A549 (cell line): Measurements from ENCODE around the gene GABBR2. TPM values are rescaled to one million over a fixed set of nuclear protein-coding genes. Genes with fewer than 3 reads are reported as not detected.

Experiments
- ATAC-seq, 2 experiments: fragments of 200-7000 bp in 1 of 2; fragments of >200 bp in 1 of 2; cut with Nextera tagmentation in 1 of 2; cut with Tn5 transposase in 1 of 2; 3 replicates each; pipeline versions ENCODE4 v1.8.0 to v1.9.1; 2018 to 2020; ENCODE audit warnings: mild to moderate bottlenecking in 1 of 2, moderate library complexity in 1 of 2
- CTCF ChIA-PET: fragments of 300-600 bp; sonication (Branson Sonifier 250); formaldehyde crosslinking; extraction: SDS; loops from one replicate; lab custom pipeline; 2021; ENCODE audit warnings: antibody characterized with exemption, inconsistent platforms; lab: Yijun Ruan, JAX
- POLR2A ChIA-PET: fragments of 350-600 bp; formaldehyde crosslinking; extraction: SDS; loops from one replicate; lab custom pipeline; 2021; ENCODE audit warnings: antibody characterized with exemption, inconsistent platforms; lab: Yijun Ruan, JAX
- DNase-seq, 2 experiments: peaks; one replicate each; pipeline versions ENCODE4 v3.0.0 to v3.0.0-alpha.2; 2011 to 2016; ENCODE audit warnings: low read depth in 1 of 2, low spot score in 1 of 2
- FAIRE-seq: peaks from 2 replicates; lab custom pipeline; 2011; peaks lifted over from hg19 to GRCh38; lab: Jason Lieb, UNC
- H3K27ac ChIP-seq, 2 experiments: fragments of >200 bp; sonication (Bioruptor Twin); formaldehyde crosslinking; 3 replicates each; pipeline ENCODE4 v1.5.1; 2016 to 2017
- H3K4me1 ChIP-seq: fragments of >200 bp; sonication (Bioruptor Twin); formaldehyde crosslinking; 3 replicates; pipeline ENCODE4 v1.6.1; 2016
- H3K4me2 ChIP-seq: fragments of >200 bp; sonication (Bioruptor Twin); formaldehyde crosslinking; 3 replicates; pipeline ENCODE4 v1.6.1; 2016
- H3K4me3 ChIP-seq: fragments of >200 bp; sonication (Bioruptor Twin); formaldehyde crosslinking; 3 replicates; pipeline ENCODE4 v1.5.1; 2016
- H3K9me3 ChIP-seq: fragments of >200 bp; sonication (Bioruptor Twin); formaldehyde crosslinking; 3 replicates; pipeline ENCODE4 v1.6.1; 2016
- ATOH8 ChIP-seq: fragments of 250-450 bp; sonication (Bioruptor Pico); IDR thresholded peaks from 2 replicates; pipeline ENCODE4 v1.5.0; 2020; ENCODE audit warnings: low read depth, mild to moderate bottlenecking, moderate library complexity
- BCL3 ChIP-seq: fragments of >200 bp; sonication (Bioruptor Twin); formaldehyde crosslinking; IDR thresholded peaks from 3 replicates; pipeline ENCODE4 v1.6.1; 2016
- CBX8 ChIP-seq: fragments of 200-600 bp; sonication (generic); IDR thresholded peaks from 2 replicates; pipeline ENCODE4 v1.6.1; 2016
- CEBPB ChIP-seq, 2 experiments: fragments of >200 bp in 1 of 2; sonication (Bioruptor Twin) in 1 of 2; formaldehyde crosslinking in 1 of 2; IDR thresholded peaks; 2 replicates each; pipeline ENCODE4 v1.6.1; 2012 to 2016
- CHD2 ChIP-seq: fragments of 150-350 bp; IDR thresholded peaks from 2 replicates; pipeline ENCODE4 v1.6.1; 2014; ENCODE audit warnings: low read length; ENCODE audit not compliant: partially characterized antibody
- CHD4 ChIP-seq: fragments of 200-600 bp; sonication (generic); IDR thresholded peaks from 2 replicates; pipeline ENCODE4 v1.6.1; 2016; ENCODE audit warnings: antibody characterized with exemption, mild to moderate bottlenecking, borderline replicate concordance
- CTCF ChIP-seq: fragments of >200 bp; sonication (Bioruptor Twin); formaldehyde crosslinking; IDR thresholded peaks from 3 replicates; pipeline ENCODE4 v1.5.1; 2016
- EHF ChIP-seq: fragments of 250-450 bp; sonication (Bioruptor Pico); IDR thresholded peaks from 2 replicates; pipeline ENCODE4 v1.5.0; 2020; ENCODE audit warnings: mild to moderate bottlenecking
- EHMT2 ChIP-seq: fragments of 200-600 bp; sonication (generic); IDR thresholded peaks from 2 replicates; pipeline ENCODE4 v1.6.1; 2016; ENCODE audit warnings: antibody characterized with exemption, low read depth, mild to moderate bottlenecking, moderate library complexity
- ELK1 ChIP-seq: fragments of 150-350 bp; IDR thresholded peaks from 2 replicates; pipeline ENCODE4 v1.6.1; 2014; ENCODE audit warnings: low read depth, mild to moderate bottlenecking, low read length
- ESRRA ChIP-seq: fragments of 150-350 bp; IDR thresholded peaks from 2 replicates; pipeline ENCODE4 v1.6.1; 2014; ENCODE audit warnings: mild to moderate bottlenecking, low read length, borderline replicate concordance
- HMGXB4 ChIP-seq: fragments of 250-450 bp; sonication (Bioruptor Pico); IDR thresholded peaks from 2 replicates; pipeline ENCODE4 v1.5.0; 2021; ENCODE audit warnings: mild to moderate bottlenecking, moderate library complexity, borderline replicate concordance
- HOXA7 ChIP-seq: fragments of 250-450 bp; sonication (Bioruptor Pico); IDR thresholded peaks from 2 replicates; pipeline ENCODE4 v1.5.0; 2020; ENCODE audit warnings: mild to moderate bottlenecking, moderate library complexity
- HOXB13 ChIP-seq: fragments of 250-450 bp; sonication (Bioruptor Pico); IDR thresholded peaks from 2 replicates; pipeline ENCODE4 v1.5.0; 2020; ENCODE audit warnings: low read depth, mild to moderate bottlenecking, moderate library complexity
- HOXB5 ChIP-seq: fragments of 250-450 bp; sonication (Bioruptor Pico); IDR thresholded peaks from 2 replicates; pipeline ENCODE4 v1.5.0; 2020; ENCODE audit warnings: mild to moderate bottlenecking, moderate library complexity
- JUN ChIP-seq, 2 experiments: fragments of >200 bp; sonication (Bioruptor Twin); formaldehyde crosslinking; IDR thresholded peaks; 2 replicates in 1 of 2; 3 replicates in 1 of 2; pipeline ENCODE4 v1.6.1; 2016 to 2017
- MAZ ChIP-seq: fragments of 150-350 bp; IDR thresholded peaks from 2 replicates; pipeline ENCODE4 v1.6.1; 2014; ENCODE audit warnings: antibody characterized with exemption, low read depth, low read length, borderline replicate concordance
- NR3C1 ChIP-seq: fragments of >200 bp; sonication (Bioruptor Twin); formaldehyde crosslinking; IDR thresholded peaks from 3 replicates; pipeline ENCODE4 v1.6.1; 2017
- POLR2A ChIP-seq: IDR thresholded peaks from 2 replicates; pipeline ENCODE4 v1.6.1; 2012; ENCODE audit warnings: mild to moderate bottlenecking, low read length
- POLR2AphosphoS2 ChIP-seq: conservative IDR thresholded peaks from 2 replicates; pipeline ENCODE4 v1.6.1; 2012; ENCODE audit warnings: low read length, improper control_type of control experiment, inconsistent platforms
- RAD21 ChIP-seq, 2 experiments: fragments of >200 bp in 1 of 2; sonication (Bioruptor Twin) in 1 of 2; formaldehyde crosslinking in 1 of 2; IDR thresholded peaks in 1 of 2; conservative IDR thresholded peaks in 1 of 2; 2 replicates in 1 of 2; 3 replicates in 1 of 2; pipeline ENCODE4 v1.6.1; 2012 to 2018; ENCODE audit warnings: inconsistent platforms in 1 of 2
- RARB ChIP-seq: fragments of 250-450 bp; sonication (Bioruptor Pico); IDR thresholded peaks from 2 replicates; pipeline ENCODE4 v1.8.0; 2021; ENCODE audit warnings: mild to moderate bottlenecking, moderate library complexity
- RFX5 ChIP-seq: fragments of 450-650 bp; IDR thresholded peaks from 2 replicates; pipeline ENCODE4 v1.7.1; 2014; ENCODE audit warnings: antibody characterized with exemption, mild to moderate bottlenecking, moderate library complexity
- RNF2 ChIP-seq: fragments of 200-600 bp; sonication (generic); IDR thresholded peaks from 2 replicates; pipeline ENCODE4 v1.6.1; 2016; ENCODE audit warnings: low read depth, mild to moderate bottlenecking, antibody characterized with exemption, moderate library complexity, borderline replicate concordance
- ZC3H11A ChIP-seq: fragments of 450-650 bp; IDR thresholded peaks from 2 replicates; pipeline ENCODE4 v1.6.1; 2014; ENCODE audit warnings: antibody characterized with exemption, mild to moderate bottlenecking
- ZNF302 ChIP-seq: fragments of 250-450 bp; sonication (Bioruptor Pico); IDR thresholded peaks from 2 replicates; pipeline ENCODE4 v1.9.0; 2021; ENCODE audit warnings: inconsistent platforms, mild to moderate bottlenecking, moderate library complexity
- ZSCAN20 ChIP-seq: fragments of 250-450 bp; sonication (Bioruptor Pico); IDR thresholded peaks from 2 replicates; pipeline ENCODE4 v1.8.0; 2022; ENCODE audit warnings: mild to moderate bottlenecking, moderate library complexity
- WGBS: methylation state at CpG from one replicate; pipeline ENCODE4 v1.1.6; 2017; ENCODE audit errors: missing lambda C conversion rate; 5-methylcytosine and 5-hydroxymethylcytosine counted together
- polyA plus RNA-seq, 4 experiments: library from polyadenylated mRNA; depleted of rRNA in 3 of 4; stranded (reverse); fragments of >200 nt; fragmentation: RNase III in 1 of 4; extraction: RNeasy Plus Mini Kit Qiagen cat#74134 plus additional on column Dnase treatment in 1 of 4; gene quantifications; 2 replicates in 3 of 4; 3 replicates in 1 of 4; pipeline ENCODE4 v1.2.3, GENCODE V29; 2011 to 2017
- TF ChIP-seq, protein P1 (sequence below): IDR thresholded peaks from 2 replicates; pipeline ENCODE4 v1.6.1; 2012; ENCODE audit warnings: low read depth, borderline replicate concordance

GABBR2 gene
- polyA plus RNA-seq, 2 of the 4 experiments (the other 2 are of a cell fraction): 0.08 to 0.57 TPM

GRCh38 chr9:98665501-98665900 is 43.2 kb downstream of the GABBR2 start:
- H3K27ac ChIP-seq: no peak overlapping the region
- TF ChIP-seq ATOH8 (no peak), CHD4 (no peak), ZSCAN20 (CRISPR knock-in tag) (no peak), BCL3 (no peak), RAD21 (conservative IDR thresholded peaks at IDR 0.05 in 1 of 2, IDR thresholded peaks at IDR 0.05 in 1 of 2) (no peak), JUN (IDR thresholded peaks at IDR 0.05) (no peak), ZNF302 (CRISPR knock-in tag) (no peak), CEBPB (IDR thresholded peaks at IDR 0.05) (no peak), NR3C1 (no peak), RARB (CRISPR knock-in tag) (no peak), RFX5 (no peak)
- ATAC-seq: no peak
- H3K4me2 ChIP-seq: no peak overlapping the region
- ChIA-PET POLR2A (no interaction called here), CTCF (interaction anchor here (0.8 to 1.2 kb wide), 2 partner anchors 17 to 459 kb away, joined by 3 read pairs; no protein-coding TSS in a partner anchor)
- no peak for FAIRE-seq
- H3K4me3 ChIP-seq: no peak overlapping the region
- WGBS: 9% methylated on average over 4 of the region's 4 CpGs
- no peaks in the 10 kb centered on the region for H3K9me3 ChIP-seq
- no peak for DNase-seq
- H3K4me1 ChIP-seq: no peaks in the 10 kb centered on the region

- Histone ChIP-seq H3K4me3 (no peak overlapping the region), H3K4me1 (no peaks in the 10 kb centered on the region), H3K4me2 (no peak overlapping the region), H3K9me3 (no peaks in the 10 kb centered on the region), H3K27ac (no peak overlapping the region)
- FAIRE-seq: no peak
- 50% methylated on average over 4 of the region's 4 CpGs for WGBS
- no peak for DNase-seq
- POLR2A ChIA-PET: no interaction called here
- ATAC-seq: no peak
- CTCF ChIA-PET: no interaction called here
- TF ChIP-seq CBX8: no peak
- no peak for TF ChIP-seq RARB (CRISPR knock-in tag)
- no peak for TF ChIP-seq ZC3H11A
- no peak for TF ChIP-seq HOXB13
- TF ChIP-seq HMGXB4 (CRISPR knock-in tag): no peak
- no peak for TF ChIP-seq POLR2AphosphoS2
- TF ChIP-seq ELK1: no peak
- no peak for TF ChIP-seq RNF2
- TF ChIP-seq ESRRA: no peak
- TF ChIP-seq BCL3: no peak
- no peak for TF ChIP-seq CHD2
- no peak for TF ChIP-seq MAZ
- no peak for TF ChIP-seq POLR2A
- no peak for TF ChIP-seq HOXB5 (CRISPR knock-in tag)
- no peak for TF ChIP-seq HOXA7
- TF ChIP-seq RAD21 (conservative IDR thresholded peaks at IDR 0.05 in 1 of 2, IDR thresholded peaks at IDR 0.05 in 1 of 2): no peak
- TF ChIP-seq, protein P1, sequence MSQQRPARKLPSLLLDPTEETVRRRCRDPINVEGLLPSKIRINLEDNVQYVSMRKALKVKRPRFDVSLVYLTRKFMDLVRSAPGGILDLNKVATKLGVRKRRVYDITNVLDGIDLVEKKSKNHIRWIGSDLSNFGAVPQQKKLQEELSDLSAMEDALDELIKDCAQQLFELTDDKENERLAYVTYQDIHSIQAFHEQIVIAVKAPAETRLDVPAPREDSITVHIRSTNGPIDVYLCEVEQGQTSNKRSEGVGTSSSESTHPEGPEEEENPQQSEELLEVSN: no peak
- TF ChIP-seq CTCF: no peak
- TF ChIP-seq EHMT2: no peak
- no peak for TF ChIP-seq EHF (CRISPR knock-in tag)
Measured at GRCh38 chr9:98660541-98660940, 48.2 kb downstream of the GABBR2 start.
